H9 (cell line): Measurements from ENCODE around the gene RBBP4. TPM values are rescaled to one million over a fixed set of nuclear protein-coding genes. Genes with fewer than 3 reads are reported as not detected.

Source experiments
- DNase-seq: peaks from one replicate; pipeline ENCODE4 v3.0.0-alpha.2; 2017
- H2AFZ ChIP-seq: one replicate; pipeline ENCODE4 v1.6.1; 2013; ENCODE audit warnings: mild to moderate bottlenecking, low read length, control low read depth, moderate library complexity
- H2AK5ac ChIP-seq: 2 replicates; pipeline ENCODE4 v1.6.1; 2013; ENCODE audit warnings: low read length, control low read depth, mixed read lengths; ENCODE audit not compliant: insufficient read length
- H2BK120ac ChIP-seq: one replicate; pipeline ENCODE4 v1.6.1; 2013; ENCODE audit warnings: low read depth, mild to moderate bottlenecking, low read length, control low read depth, inconsistent platforms; ENCODE audit not compliant: poor library complexity, severe bottlenecking
- H2BK12ac ChIP-seq: 2 replicates; pipeline ENCODE4 v1.6.1; 2013; ENCODE audit warnings: low read length, control low read depth, mixed read lengths, low read depth; ENCODE audit not compliant: insufficient read length
- H2BK15ac ChIP-seq: 2 replicates; pipeline ENCODE4 v1.6.1; 2013; ENCODE audit warnings: low read depth, low read length, control low read depth
- H2BK20ac ChIP-seq: one replicate; pipeline ENCODE4 v1.6.1; 2013; ENCODE audit warnings: low read depth, mild to moderate bottlenecking, low read length, control low read depth, inconsistent platforms; ENCODE audit not compliant: poor library complexity, severe bottlenecking
- H2BK5ac ChIP-seq: 2 replicates; pipeline ENCODE4 v1.6.1; 2013; ENCODE audit warnings: low read length, control low read depth, mixed read lengths; ENCODE audit not compliant: insufficient read length
- H3K14ac ChIP-seq: 2 replicates; pipeline ENCODE4 v1.6.1; 2013; ENCODE audit warnings: low read length, control low read depth; ENCODE audit not compliant: insufficient read depth
- H3K18ac ChIP-seq: 2 replicates; pipeline ENCODE4 v1.6.1; 2013; ENCODE audit warnings: low read depth, mild to moderate bottlenecking, mixed read lengths, low read length, control low read depth; ENCODE audit not compliant: insufficient read length
- H3K23ac ChIP-seq: 2 replicates; pipeline ENCODE4 v1.6.1; 2013; ENCODE audit warnings: low read length, control low read depth, mixed read lengths, low read depth; ENCODE audit not compliant: insufficient read length
- H3K23me2 ChIP-seq: 2 replicates; pipeline ENCODE4 v1.6.1; 2013; ENCODE audit warnings: low read depth, mild to moderate bottlenecking, mixed read lengths, low read length, control low read depth; ENCODE audit not compliant: insufficient read length, poor library complexity, severe bottlenecking
- H3K27ac ChIP-seq: 2 replicates; pipeline ENCODE4 v1.5.1; 2013; ENCODE audit warnings: low read length, control low read depth, mixed read lengths, low read depth; ENCODE audit not compliant: insufficient read length
- H3K27me3 ChIP-seq: 2 replicates; pipeline ENCODE4 v1.6.1; 2013; ENCODE audit warnings: low read length, control low read depth, inconsistent platforms; ENCODE audit not compliant: insufficient read depth
- H3K4ac ChIP-seq: 2 replicates; pipeline ENCODE4 v1.6.1; 2013; ENCODE audit warnings: low read depth, mild to moderate bottlenecking, control low read depth, inconsistent platforms, low read length, moderate library complexity
- H3K4me1 ChIP-seq: 2 replicates; pipeline ENCODE4 v1.6.1; 2013; ENCODE audit warnings: low read length, control low read depth, inconsistent platforms; ENCODE audit not compliant: insufficient read depth
- H3K4me2 ChIP-seq: 2 replicates; pipeline ENCODE4 v1.6.1; 2013; ENCODE audit warnings: low read length, control low read depth, mixed read lengths; ENCODE audit not compliant: insufficient read length, insufficient read depth
- H3K56ac ChIP-seq: 2 replicates; pipeline ENCODE4 v1.6.1; 2013; ENCODE audit warnings: low read depth, mild to moderate bottlenecking, mixed read lengths, low read length, control low read depth; ENCODE audit not compliant: insufficient read length
- H3K79me1 ChIP-seq: 2 replicates; pipeline ENCODE4 v1.6.1; 2013; ENCODE audit warnings: low read depth, mild to moderate bottlenecking, moderate library complexity, low read length, control low read depth, inconsistent platforms; ENCODE audit not compliant: insufficient read depth, poor library complexity, severe bottlenecking
- H3K79me2 ChIP-seq: 2 replicates; pipeline ENCODE4 v1.6.1; 2013; ENCODE audit warnings: low read length, control low read depth, inconsistent platforms; ENCODE audit not compliant: insufficient read depth
- H3K9ac ChIP-seq: 2 replicates; pipeline ENCODE4 v1.6.1; 2013; ENCODE audit warnings: low read length, control low read depth, mixed read lengths; ENCODE audit not compliant: insufficient read length; ENCODE audit errors: extremely low read depth
- H3K9me3 ChIP-seq: one replicate; pipeline ENCODE4 v1.6.1; 2013; ENCODE audit warnings: low read depth, low read length, inconsistent platforms; ENCODE audit not compliant: control insufficient read depth
- H3T11ph ChIP-seq: one replicate; pipeline ENCODE4 v1.6.1; 2013; ENCODE audit warnings: mild to moderate bottlenecking, low read length, control low read depth, inconsistent platforms
- H4K20me1 ChIP-seq: one replicate; pipeline ENCODE4 v1.6.1; 2013; ENCODE audit not compliant: control insufficient read depth, insufficient read length, insufficient read depth
- H4K5ac ChIP-seq: 2 replicates; pipeline ENCODE4 v1.6.1; 2013; ENCODE audit warnings: low read depth, mild to moderate bottlenecking, mixed read lengths, low read length, control low read depth; ENCODE audit not compliant: insufficient read length
- H4K8ac ChIP-seq: replicated peaks from 2 replicates; pipeline ENCODE4 v1.6.1; 2013; ENCODE audit warnings: low read length, control low read depth, mixed read lengths, low read depth; ENCODE audit not compliant: insufficient read length
- H4K91ac ChIP-seq: 2 replicates; pipeline ENCODE4 v1.6.1; 2013; ENCODE audit warnings: low read depth, mild to moderate bottlenecking, moderate library complexity, mixed read lengths, low read length, control low read depth; ENCODE audit not compliant: insufficient read length
- H3K27ac Mint-ChIP-seq, 3 experiments: 2 replicates in 2 of 3; 3 replicates in 1 of 3; pipeline ENCODE4 v1.8.0; 2020 to 2021; ENCODE audit warnings: mixed read lengths in 3 of 3, mild to moderate bottlenecking in 1 of 3, moderate library complexity in 1 of 3
- H3K27me3 Mint-ChIP-seq: 2 replicates; pipeline ENCODE4 v1.8.0; 2021; ENCODE audit warnings: low read depth, mild to moderate bottlenecking, moderate library complexity, mixed read lengths
- H3K36me3 Mint-ChIP-seq, 3 experiments: 2 replicates in 2 of 3; 3 replicates in 1 of 3; pipeline ENCODE4 v1.8.0; 2020 to 2021; ENCODE audit warnings: low read depth in 3 of 3, mixed read lengths in 3 of 3; ENCODE audit not compliant: insufficient read depth in 1 of 3
- H3K4me1 Mint-ChIP-seq, 2 experiments: 2 replicates each; pipeline ENCODE4 v1.8.0; 2020; ENCODE audit warnings: mixed read lengths in 2 of 2
- H3K4me3 Mint-ChIP-seq, 2 experiments: 2 replicates in 1 of 2; 3 replicates in 1 of 2; pipeline ENCODE4 v1.8.0; 2020 to 2021; ENCODE audit warnings: mild to moderate bottlenecking in 2 of 2, mixed read lengths in 2 of 2, moderate library complexity in 1 of 2
- H3K9me3 Mint-ChIP-seq, 2 experiments: 2 replicates in 1 of 2; 3 replicates in 1 of 2; pipeline ENCODE4 v1.8.0; 2020; ENCODE audit warnings: mild to moderate bottlenecking in 2 of 2, mixed read lengths in 2 of 2, moderate library complexity in 1 of 2
- WGBS: extraction: QIAGEN DNeasy Blood & Tissue Kit; methylation state at CpG from one replicate; pipeline ENCODE4 v1.1.7; 2013; ENCODE audit warnings: missing lambda C conversion rate, low lambda C conversion rate, mixed read lengths; ENCODE audit not compliant: insufficient read length; ENCODE audit errors: extremely low coverage; 5-methylcytosine and 5-hydroxymethylcytosine counted together
- total RNA-seq: library from RNA; stranded (reverse); gene quantifications from 2 replicates; pipeline ENCODE4 v1.2.1, GENCODE V29; 2021
- TF ChIP-seq, protein P1 (sequence below): fragments of 200-600 bp; sonication (generic); conservative IDR thresholded peaks from 3 replicates; pipeline ENCODE4 v1.8.0; 2021; ENCODE audit warnings: antibody characterized with exemption, mild to moderate bottlenecking

Gene RBBP4
- total RNA-seq, 1 experiment from 2014 or later: 416 TPM

DNA sequence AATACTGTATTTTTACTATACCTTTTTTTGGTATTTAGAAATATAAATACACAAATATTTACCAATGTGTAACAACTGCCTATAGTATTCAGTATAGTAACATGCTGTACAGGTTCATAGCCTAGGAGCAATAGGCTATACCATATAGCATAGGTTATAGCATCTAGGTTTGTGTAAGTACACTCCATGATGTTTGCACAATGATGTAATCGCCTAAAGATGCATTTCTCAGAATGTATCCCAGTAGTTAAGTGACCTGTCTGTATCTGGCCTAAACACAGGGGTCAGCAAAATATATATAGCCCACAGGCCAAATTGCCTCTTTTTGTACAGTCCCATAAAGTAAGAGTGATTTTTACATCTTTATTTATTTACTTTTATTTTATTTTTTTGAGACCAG is 24.8 kb upstream of the RBBP4 start:
- Histone ChIP-seq H2AK5ac (no peak overlapping the region), H3K9me3 (no peaks in the 10 kb centered on the region), H4K5ac (no peak overlapping the region), H3K79me1 (peaks cover 3% of the 10 kb centered on the region), H3K4me2 (no peak overlapping the region), H3K14ac (no peak overlapping the region), H3K4me1 (no peaks in the 10 kb centered on the region), H2BK15ac (no peak overlapping the region), H3T11ph (no peak overlapping the region), H3K18ac (no peak overlapping the region), H3K4ac (no peak overlapping the region), H2BK120ac (no peak overlapping the region), H2BK5ac (no peak overlapping the region), H4K8ac (no peak overlapping the region), H3K79me2 (no peaks in the 10 kb centered on the region), H3K27ac (no peak overlapping the region), H3K9ac (no peak overlapping the region), H4K20me1 (no peaks in the 10 kb centered on the region), H3K27me3 (no peaks in the 10 kb centered on the region), H4K91ac (no peak overlapping the region), H2BK12ac (no peak overlapping the region), H3K56ac (no peak overlapping the region), H2BK20ac (no peak overlapping the region), H3K23ac (no peak overlapping the region), H2AFZ (no peak overlapping the region), H3K23me2 (no peaks in the 10 kb centered on the region)
- no CpG with 5 or more reads among the region's 1 CpG for WGBS
- Mint-ChIP-seq H3K4me1 (no peaks in the 10 kb centered on the region), H3K27ac (no peak overlapping the region), H3K27me3 (no peaks in the 10 kb centered on the region), H3K36me3 (peaks cover 6 to 47% (median 40%) of the 10 kb centered on the region in 3 experiments; a peak in 5 of 7 replicates), H3K9me3 (no peaks in the 10 kb centered on the region), H3K4me3 (no peak overlapping the region)
- no peak for DNase-seq
- TF ChIP-seq, protein P1, sequence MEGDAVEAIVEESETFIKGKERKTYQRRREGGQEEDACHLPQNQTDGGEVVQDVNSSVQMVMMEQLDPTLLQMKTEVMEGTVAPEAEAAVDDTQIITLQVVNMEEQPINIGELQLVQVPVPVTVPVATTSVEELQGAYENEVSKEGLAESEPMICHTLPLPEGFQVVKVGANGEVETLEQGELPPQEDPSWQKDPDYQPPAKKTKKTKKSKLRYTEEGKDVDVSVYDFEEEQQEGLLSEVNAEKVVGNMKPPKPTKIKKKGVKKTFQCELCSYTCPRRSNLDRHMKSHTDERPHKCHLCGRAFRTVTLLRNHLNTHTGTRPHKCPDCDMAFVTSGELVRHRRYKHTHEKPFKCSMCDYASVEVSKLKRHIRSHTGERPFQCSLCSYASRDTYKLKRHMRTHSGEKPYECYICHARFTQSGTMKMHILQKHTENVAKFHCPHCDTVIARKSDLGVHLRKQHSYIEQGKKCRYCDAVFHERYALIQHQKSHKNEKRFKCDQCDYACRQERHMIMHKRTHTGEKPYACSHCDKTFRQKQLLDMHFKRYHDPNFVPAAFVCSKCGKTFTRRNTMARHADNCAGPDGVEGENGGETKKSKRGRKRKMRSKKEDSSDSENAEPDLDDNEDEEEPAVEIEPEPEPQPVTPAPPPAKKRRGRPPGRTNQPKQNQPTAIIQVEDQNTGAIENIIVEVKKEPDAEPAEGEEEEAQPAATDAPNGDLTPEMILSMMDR: no peak
